ENCODE results near the gene TANC1.

GRCh38 chr2:159088906-159089305 lies 120.5 kb downstream of the TANC1 start:
- peak; percentile 14 for TF ChIP-seq CTCF (IDR thresholded peaks at IDR 0.05; ENCODE audit: borderline replicate concordance, extremely low read depth, low read length, poor library complexity, severe bottlenecking)
- TF ChIP-seq EZH2 (IDR thresholded peaks at IDR 0.05; ENCODE audit: borderline replicate concordance, low read depth, low read length, severe bottlenecking) = no peak

All from DND-41 (cell line).